HG02973 (cell line): ENCODE data around the gene MOB3A.

Source experiments
- ATAC-seq: cut with Tn5 transposase; IDR thresholded peaks from one replicate; pipeline ENCODE4 v1.9.1; 2021; ENCODE audit warnings: moderate library complexity; ENCODE audit not compliant: unreplicated experiment

MOB3A gene

DNA sequence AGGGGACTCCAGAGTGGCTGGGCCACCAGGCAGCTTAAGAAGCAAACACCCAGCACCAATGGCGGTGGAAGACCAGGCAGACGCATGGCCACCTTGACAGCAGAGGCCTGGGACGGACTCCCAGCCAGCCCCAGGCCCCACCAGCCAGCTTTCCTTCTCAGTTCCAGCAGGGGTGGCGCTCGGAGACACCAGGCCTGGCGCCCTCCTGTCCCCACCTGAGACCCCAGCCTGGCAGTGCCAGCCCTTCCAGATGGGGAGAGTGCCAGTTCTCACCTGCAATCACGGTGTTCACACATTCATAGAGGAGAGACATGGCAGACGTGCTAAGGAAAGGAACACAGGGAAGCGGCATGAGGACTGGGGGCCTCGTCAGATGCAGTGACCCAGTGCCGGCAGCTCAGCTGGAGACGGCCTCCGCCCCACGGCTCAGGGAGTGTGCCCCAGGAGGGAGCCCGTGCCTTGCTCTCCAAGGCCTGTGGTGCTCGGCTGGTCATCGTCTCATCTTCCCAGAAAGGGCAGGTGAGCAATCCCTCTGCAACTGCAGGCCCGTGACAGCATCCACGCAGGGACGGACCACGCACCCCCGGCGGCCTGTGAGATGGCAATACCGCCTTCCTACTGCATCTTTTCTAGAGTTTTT lies 30.9 kb upstream of the MOB3A start:
- ATAC-seq: no peak

DNA sequence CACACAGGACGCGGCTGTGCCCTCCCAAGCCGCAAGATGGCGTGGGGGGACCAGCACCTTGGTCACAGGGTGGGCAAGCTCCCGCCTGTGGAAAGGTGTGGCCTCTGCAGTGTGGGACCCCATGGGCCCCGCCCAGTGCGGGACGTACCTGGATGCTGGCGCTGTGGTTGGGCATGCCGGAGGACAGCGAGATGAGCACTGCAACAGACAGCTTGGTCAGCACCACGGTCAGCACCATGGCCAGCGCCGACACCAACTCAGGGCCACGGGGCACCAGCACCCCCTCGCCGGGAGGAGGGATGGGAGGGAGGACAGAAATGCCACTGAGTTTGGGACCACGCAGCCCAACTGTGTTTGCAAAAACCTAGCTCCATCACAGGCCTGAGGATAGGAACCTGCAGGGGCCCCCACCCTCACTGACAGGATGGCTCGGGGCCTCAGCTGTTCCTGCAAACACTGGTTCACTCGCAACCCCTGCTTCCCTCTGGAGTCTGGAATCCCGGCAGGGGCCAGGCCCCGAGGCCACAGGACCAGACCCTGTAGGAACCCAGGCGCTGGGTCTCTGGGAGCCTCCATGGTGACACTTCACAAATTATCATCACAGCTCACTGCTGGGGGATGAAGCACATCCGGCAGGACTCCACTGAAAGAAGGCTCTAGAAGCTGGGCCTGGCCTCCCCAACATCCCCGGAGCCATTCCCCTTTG lies 27.7 kb upstream of the MOB3A start:
- no peak for ATAC-seq

DNA sequence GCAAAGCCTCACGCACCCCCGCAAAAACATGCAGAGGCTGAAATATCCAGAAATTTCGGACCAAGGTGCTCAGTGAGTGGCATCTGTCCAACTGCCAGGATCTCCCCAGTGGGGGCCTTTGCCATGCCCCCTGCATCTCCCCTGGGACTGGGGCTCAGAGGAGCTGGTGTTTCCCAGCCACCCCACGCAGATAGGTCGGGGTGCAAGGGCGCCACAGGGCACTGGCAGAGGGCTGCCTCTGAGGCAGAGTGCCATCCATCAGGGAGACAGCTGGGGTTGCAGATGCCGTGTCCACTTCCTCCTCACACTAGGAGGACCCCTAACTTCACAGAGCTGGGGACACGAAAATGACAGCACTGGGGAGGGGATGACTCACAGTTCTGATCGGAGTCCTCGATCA lies 26.9 kb upstream of the MOB3A start:
- no peak for ATAC-seq

DNA sequence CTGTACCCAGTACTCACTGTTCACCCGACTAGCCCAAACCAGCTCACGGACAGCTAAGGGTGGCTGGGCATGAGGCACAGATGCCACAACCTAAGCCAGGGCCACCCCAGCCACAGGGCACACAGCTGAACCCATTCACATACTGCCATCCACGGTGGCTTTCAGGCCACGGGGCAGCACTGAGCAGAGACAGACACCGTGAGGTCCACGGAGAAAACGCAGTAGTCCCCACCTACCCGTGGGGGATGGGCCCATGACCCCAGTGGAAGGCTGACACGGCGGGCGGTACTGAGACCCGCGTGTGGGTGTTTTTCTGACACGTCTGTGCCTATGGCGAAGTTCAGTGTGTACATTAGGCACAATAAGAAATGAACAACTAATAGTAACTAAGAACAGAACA lies 26.1 kb upstream of the MOB3A start:
- no peak for ATAC-seq

DNA sequence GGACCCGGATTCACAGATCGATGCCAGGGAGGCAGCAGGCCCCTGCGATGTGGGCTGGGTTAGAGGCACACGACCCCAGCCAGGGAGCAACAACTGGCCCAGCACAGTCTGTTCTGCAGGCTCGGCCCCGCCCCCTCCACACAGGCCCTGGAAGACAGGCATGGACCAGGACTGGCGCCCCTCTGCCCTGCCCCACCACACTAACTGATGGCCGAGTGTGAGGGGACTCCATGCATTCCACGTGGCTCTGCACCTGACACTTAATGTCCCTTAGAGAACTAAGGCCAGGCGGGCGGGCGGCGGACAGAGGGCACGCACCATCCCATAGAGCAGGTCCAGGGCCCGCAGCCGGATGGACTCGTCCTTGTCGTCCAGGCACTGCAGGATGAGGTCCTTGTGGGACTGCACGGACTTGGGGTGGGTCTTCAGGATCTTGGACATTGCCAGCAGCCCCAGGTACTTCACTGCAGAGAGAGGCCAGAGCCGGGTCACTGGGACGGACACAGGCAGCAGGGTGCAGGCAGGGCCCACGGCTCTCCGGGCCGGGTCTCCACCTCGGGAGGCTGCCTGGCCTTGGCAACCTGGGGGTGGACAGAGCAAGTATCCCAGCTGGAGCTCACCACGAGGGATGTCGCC lies 25.4 kb upstream of the MOB3A start:
- no peak for ATAC-seq

DNA sequence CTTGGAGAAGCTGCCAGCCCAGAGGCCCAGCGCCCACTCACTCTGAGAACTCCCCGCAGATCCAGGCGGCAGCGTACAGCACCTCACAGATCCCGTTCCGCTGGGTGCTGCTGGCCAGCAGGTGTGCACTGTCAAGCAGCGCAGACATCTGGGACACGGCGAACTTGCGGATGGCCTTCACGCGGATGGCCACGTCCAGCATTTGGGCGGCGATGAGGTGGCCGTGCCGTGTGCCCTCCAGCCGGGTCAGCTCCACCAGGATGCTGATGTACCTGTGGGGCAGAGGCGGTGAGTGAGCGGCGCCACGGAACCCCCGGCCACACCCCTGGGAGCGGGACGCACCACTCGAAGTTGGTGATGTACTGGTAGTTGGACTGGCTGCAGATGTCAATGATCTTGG lies 24.7 kb upstream of the MOB3A start:
- no peak for ATAC-seq

DNA sequence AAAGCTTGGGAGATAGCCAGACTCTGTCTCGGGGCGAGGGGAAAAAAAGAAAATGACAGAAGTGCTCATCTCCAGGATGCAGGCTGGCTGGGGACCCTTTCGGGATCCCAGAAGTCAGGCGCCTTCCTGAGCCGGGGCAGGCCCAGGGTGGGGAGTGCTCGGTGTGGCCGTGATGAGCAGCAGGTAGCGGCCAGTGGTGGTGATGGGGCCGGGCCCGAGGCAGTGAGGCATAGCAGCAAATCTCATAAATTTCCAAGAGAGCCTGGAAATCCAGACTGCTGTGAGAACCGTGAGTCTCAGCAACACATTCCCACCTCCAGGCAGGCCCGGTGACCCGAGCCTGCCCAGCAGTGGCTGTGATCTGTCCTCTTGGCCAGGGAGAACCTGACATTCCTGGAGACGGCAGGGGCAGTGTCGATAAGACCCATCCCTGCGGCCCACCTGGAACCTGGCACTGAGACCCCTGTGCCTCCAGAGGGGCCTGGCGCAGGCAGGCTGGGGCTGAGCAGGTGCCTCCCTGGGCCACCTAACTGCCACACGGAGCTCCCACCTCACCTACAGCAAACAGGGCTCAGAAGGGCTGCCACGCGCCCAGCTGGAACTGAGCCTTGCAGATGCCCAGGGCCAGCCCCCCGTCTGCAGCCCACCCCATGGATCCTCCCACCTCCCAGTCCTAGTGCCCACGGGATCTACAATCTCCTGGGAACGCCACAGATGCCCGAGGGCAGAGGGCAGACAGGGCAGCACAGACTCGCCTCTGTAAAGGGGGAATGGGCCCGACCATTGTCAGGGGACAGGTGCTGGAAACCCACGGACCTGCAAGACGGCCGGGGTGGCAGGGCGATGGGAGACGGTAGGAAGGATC lies 24.0 kb upstream of the MOB3A start:
- no peak for ATAC-seq

DNA sequence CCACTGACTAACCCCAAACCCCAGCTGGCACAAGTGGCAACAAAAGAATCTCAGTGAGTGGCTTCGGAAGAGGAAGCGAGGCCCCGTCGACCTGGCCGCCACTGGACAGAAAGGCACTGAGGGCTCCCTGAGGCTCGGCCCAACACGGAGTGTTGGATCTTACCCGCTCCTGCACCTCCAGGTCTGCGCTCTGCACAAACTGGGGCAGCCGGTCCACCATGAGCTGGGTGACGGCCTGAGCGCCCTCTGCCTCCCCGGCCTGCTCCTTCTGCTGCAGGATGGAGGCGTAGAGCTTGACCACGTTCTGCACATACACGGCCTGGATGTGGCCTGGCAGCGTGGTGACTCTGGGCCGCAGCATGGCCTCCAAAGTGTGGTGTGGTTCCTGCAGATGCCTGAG lies 22.3 kb upstream of the MOB3A start:
- no peak for ATAC-seq

DNA sequence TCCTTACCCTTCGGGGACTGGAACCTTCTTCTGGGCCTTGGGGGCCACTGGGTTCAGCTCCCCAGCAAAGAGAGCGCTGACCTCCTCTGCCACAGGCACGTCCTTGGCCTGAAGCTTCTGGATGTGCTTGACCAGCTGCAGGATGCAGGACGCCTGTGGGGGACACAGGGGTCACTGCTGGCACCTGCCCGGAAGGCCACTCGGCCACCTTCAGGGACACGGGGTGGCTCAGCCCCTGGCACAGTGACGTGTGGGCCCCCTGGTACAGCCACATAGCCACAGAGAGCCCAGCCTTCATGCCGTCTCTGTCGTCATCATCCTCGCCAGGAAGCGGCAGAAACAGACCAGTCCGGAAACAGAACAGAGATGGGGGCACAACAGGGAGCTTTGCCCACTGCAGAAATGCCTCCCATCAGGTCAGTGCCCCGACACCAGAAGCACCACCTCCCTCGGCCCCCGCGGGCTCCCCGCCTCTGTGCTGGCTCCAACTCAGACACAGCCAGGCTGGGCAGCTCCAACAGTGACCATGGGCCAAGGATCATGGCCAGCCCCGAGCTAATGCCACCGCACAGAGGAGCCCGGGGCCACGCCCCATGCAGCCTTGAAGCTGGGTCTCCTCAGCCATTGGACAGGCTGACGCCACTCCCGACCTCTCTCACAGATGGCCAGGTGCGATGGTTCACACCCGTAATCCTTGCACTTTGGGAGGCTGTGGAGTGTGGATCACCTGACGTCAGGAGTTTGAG lies 21.3 kb upstream of the MOB3A start:
- no peak for ATAC-seq

DNA sequence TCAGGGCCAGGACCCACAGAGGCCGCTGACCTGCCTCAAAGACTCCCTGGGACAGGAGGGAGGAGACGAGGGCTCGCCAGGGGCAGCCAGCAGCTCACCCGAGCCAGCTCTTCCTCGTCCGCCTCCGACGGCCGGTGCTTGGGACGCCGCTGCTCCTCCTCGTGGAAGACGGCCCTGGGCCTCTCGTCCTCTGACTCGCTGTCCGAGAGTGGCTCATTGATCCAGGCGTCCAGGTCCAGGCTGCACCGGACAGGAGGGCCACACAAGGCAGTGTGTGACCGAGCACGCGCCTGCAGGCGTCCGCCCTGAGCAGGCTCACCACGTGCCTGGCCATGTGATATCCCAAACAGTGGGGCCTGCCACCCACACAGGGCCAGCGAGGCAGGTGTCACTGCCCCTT lies 20.4 kb upstream of the MOB3A start:
- no peak for ATAC-seq

DNA sequence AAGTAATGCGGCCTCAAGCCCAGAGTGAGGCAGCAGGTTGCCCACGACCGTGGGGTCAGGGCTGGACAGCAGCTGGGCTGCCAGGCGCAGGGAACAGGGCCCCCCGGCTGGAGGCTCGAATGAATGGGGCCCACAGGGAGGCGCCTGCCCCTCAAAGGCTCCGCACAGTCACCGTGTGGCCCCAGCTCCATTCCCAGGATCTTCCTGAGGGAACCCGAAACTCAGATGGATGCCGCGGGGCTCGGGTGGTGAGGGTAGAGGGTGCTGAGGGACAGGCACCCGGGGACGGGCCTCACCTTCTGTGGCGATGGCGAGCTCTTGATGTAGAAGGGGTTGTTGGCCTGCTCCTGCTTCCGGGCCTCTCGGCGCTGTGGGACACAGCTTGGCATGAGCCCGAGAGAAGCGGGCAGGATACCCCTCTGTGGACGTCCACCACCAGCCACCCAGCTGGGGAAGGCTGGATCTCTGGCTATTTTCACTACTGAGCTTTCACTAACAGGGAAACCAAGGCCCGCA lies 19.8 kb upstream of the MOB3A start:
- ATAC-seq: no peak

DNA sequence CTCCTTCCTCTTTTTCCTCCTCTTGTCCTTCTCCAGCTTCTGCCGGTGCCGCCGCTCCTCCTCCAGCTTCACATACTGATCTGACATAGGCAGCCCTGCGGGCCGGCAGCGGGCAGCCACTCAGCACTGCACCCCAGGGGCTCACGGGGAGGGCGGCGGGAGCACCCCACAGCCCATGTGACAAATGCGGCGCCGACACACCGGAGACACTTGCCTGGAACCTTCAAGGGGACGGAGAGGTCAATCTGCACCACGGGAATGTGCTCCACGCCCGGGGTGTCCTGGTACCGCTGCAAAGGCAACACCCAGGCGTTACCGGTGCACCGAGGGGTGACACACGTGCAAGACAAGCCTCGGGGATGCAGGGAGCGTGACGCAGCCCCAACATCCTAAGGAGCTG lies 19.2 kb upstream of the MOB3A start:
- ATAC-seq: no peak

DNA sequence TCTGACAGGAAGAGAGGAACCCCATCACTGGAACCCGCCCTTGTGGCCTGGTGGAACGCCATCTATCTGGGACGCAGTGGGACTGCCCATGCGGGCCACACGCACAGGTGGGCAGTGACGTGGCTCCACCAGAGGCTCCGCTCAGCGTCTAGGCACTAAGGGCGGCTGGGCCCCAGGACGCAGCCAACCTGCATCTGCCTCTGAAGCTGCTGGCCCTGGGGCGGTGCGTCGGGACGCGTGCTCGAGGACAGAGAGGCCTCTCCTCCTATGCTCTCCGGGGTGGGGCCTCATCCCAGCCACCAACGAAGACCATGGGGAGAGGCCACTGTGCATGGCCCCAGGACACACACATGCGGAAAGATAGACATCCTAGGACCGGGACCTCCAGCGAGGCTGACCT lies 18.7 kb upstream of the MOB3A start:
- ATAC-seq: no peak

DNA sequence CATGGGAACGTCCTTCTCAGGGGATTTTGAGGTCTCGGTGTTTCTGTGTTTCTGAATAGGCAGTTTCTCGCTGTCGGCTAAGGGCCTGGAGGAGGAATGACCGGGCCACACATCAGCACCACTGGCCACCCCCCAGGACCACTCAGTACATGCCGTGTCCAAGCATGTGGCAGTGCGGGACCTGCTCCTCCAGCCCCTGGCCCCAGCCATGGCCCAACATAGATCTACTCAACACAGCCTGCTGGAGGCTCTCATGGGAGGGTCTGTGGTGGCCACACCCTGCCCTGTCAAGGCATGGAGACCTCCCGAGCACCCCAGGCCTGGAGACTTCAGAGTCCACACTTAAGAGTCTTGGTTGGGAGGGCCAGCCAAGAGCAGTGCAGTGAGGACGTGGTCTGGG lies 18.1 kb upstream of the MOB3A start:
- ATAC-seq: no peak

DNA sequence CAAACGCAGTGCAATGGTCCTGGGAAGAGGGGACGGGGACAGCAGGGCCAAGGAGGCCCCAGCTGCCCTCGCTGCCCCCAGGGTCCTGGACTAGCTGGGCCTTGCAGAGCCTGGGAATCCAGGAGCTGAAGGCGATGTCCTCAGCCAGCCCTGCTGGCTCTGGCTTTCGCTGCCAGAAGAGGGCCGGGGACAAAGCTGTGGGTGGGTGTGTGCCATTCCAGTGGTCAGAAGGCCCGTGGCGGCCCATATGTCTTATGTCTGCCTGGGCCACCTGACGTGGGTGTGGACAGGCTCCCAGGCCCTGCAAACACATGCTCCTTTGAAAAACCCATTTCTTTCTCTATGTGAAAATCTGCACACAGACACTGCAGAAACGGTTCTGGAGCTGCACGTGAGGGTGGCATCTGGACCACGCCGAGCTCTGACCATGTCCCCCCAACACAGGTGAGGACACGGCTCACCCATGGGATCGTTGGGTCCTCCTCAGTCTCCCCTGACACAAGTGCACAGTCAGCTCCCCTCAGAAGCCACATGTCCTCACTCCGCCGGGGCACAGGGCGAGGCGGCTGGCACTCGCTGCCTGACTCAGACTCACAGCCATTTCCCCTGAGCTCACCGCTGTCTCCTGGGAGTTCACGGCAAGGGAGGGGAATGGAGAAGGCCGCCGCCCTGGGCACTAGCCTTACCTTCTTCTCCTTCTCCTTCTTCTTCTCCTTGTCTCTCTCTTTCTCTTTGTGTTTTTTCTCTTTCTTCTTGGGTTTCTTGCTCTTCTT lies 17.5 kb upstream of the MOB3A start:
- no peak for ATAC-seq

DNA sequence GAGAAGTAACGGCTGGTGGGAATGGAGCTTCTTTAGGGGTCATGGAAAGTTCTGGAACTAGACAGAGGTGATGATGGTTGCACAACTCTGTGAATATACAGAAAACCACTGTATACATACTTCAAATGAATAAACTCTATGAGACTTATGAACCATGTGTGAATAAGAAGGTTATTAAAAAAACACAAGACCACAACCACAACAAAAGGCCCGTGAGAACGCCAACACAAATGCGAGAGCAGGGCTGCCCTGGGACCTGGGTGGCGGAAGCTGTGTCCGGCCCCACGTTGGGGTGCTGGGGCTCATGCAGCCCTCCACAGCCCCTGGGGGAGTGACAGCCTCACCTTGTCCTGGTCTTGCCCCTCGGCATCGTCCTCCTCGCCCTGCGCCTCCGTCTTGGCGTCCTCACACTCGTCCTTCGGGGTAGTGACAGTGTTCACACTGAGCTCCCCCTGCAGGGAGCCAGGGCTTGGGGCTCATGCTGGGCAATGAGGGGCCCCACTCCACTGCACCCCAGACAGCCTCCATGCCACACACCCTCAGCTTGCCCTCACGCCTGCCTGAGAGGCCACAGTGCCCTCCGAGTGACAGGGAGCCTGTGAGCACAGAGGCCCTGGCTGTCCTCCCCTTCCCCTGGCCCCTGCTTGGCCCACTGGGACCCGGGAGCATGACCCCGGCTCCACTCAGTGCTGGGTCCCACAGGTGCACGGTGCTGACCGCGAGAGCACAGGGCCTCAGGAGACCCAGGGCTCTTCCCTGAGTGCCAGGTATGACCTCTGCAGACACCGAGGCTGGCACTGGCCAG lies 16.6 kb upstream of the MOB3A start:
- ATAC-seq: no peak

DNA sequence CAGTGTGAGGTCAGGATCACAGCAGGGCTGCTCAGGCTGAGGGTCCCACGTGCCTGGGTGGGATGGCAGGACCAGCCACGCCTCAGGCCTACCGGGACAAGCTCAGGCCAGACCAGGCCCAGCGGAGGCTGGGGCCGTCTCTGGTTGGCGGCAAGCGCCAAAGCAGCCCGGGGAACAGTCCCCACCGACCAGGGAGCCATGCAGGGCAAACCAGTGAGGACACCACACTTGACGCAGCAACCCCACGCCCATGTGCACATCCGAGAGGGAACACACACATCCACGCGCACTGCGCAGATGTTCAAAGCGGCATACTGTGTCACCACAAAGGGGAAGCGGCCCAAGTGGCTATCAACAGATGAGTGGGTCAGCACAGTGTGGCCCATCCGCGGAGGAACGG lies 15.8 kb upstream of the MOB3A start:
- no peak for ATAC-seq

DNA sequence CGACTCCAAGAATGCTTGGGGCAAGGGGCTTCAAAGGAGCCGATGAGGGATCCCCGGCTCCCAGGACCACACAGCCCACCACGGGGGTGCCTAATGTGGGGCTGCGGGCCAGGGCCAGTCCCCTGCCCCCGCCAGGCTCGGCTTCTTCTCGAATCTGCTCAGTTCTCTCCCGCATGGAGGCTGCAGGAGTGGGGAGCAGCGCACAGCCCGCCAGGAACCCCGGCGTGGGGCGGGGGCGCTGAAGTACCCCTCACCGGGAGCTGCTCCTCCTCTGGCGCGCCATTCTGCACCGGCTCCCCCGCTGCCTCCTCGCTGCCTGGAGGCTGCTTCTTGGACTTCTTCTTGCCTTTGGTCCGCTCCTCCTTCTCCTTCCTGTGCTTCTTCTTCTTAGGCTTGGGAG lies 15.3 kb upstream of the MOB3A start:
- no peak for ATAC-seq

DNA sequence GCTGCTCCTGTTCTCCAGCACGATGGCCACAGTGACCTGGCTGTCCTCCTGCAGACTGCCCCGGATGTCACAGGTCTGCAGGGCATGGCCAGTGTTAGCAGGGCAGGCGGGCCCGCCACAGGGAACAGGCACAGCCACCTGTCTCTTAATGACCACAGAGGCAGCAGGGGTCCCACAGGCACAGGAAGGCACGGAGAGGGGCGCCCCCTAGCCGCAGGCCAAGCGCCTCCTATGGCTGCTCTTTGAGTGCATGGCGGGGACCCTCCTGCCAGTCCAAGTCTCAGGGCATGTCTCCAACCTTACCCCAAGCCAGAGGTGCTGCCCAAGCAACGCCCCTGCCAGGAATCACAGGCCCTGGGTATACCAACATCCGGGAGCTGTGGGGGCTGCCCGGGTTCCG lies 14.7 kb upstream of the MOB3A start:
- no peak for ATAC-seq
